SK-N-MC (cell line): ENCODE results near the gene COASY.

Experiments used
- EZH2 ChIP-seq: fragments of 200-600 bp; sonication (generic); IDR thresholded peaks from one replicate; pipeline ENCODE4 v1.6.1; 2017; ENCODE audit warnings: antibody characterized with exemption
- POLR2AphosphoS5 ChIP-seq: IDR thresholded peaks from 2 replicates; pipeline ENCODE4 v1.6.1; 2012; ENCODE audit warnings: mild to moderate bottlenecking, low read depth, low read length, borderline replicate concordance

DNA sequence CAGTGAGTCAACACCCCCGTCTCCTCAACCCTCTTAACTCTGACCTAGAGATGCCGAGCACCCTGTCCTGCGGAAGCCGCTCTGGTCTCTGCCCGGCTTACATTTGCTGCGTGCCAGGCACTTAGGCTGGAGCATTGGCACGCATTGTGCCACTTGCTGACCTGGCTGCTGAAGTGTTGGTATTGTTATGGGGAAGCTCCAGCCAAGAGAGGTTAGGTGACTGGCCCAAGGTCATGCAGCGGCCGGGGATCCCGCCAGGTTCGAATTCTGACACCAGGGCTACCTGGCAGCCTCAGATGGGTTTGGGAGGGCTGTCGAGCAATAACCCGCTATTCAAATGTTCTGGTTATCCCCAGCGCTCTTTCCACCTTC is 14.3 kb upstream of the COASY start:
- TF ChIP-seq POLR2AphosphoS5 (no peak), EZH2 (no peak)
